WTC11 (cell line): ENCODE results near the gene POLR2A. TPM values are rescaled to one million over a fixed set of nuclear protein-coding genes. Genes with fewer than 3 reads are reported as not detected.

Experiments
- ATAC-seq: fragments of 200-7000 bp; cut with Tn5 transposase; 2 replicates; pipeline ENCODE4 v1.10.0; 2021; ENCODE audit warnings: mild to moderate bottlenecking, moderate library complexity
- CTCF ChIA-PET: fragments of 300-600 bp; sonication (Branson Sonifier 250); formaldehyde crosslinking; loops from one replicate; lab custom pipeline; 2021; ENCODE audit warnings: antibody characterized with exemption; lab: Charles Lee
- POLR2A ChIA-PET: fragments of 350-600 bp; sonication (Branson Sonifier 250); formaldehyde crosslinking; loops from one replicate; lab custom pipeline; 2021; ENCODE audit warnings: antibody characterized with exemption; lab: Charles Lee
- DNase-seq: peaks from one replicate; pipeline ENCODE4 v3.0.0; 2021; ENCODE audit warnings: low spot score
- H3K27ac Mint-ChIP-seq: 2 replicates; pipeline ENCODE4 v1.8.0; 2021; ENCODE audit warnings: mixed read lengths
- H3K27me3 Mint-ChIP-seq: 2 replicates; pipeline ENCODE4 v1.8.0; 2021; ENCODE audit warnings: low read depth, mild to moderate bottlenecking, moderate library complexity, mixed read lengths
- H3K36me3 Mint-ChIP-seq: 2 replicates; pipeline ENCODE4 v1.8.0; 2021; ENCODE audit warnings: mixed read lengths
- H3K4me1 Mint-ChIP-seq: 2 replicates; pipeline ENCODE4 v1.8.0; 2022; ENCODE audit warnings: mixed read lengths
- H3K4me3 Mint-ChIP-seq: 2 replicates; pipeline ENCODE4 v1.8.0; 2021; ENCODE audit warnings: mild to moderate bottlenecking, moderate library complexity, mixed read lengths
- H3K9me3 Mint-ChIP-seq: 2 replicates; pipeline ENCODE4 v1.8.0; 2021; ENCODE audit warnings: mixed read lengths
- ARID4B ChIP-seq: sonication (generic); formaldehyde crosslinking; IDR thresholded peaks from 2 replicates; pipeline ENCODE4 v1.8.0; 2023; ENCODE audit warnings: missing genetic modification reagents, mild to moderate bottlenecking, borderline replicate concordance
- CREB1 ChIP-seq: sonication (generic); formaldehyde crosslinking; IDR thresholded peaks from 2 replicates; pipeline ENCODE4 v1.8.0; 2023; ENCODE audit warnings: mild to moderate bottlenecking, missing genetic modification reagents
- E2F4 ChIP-seq: sonication (generic); formaldehyde crosslinking; IDR thresholded peaks from 2 replicates; pipeline ENCODE4 v1.8.1; 2022; ENCODE audit warnings: low read depth, mild to moderate bottlenecking, moderate library complexity, missing genetic modification reagents, borderline replicate concordance
- IRF2 ChIP-seq: sonication (generic); formaldehyde crosslinking; IDR thresholded peaks from 2 replicates; pipeline ENCODE4 v1.8.0; 2022; ENCODE audit warnings: low read depth, missing genetic modification reagents, borderline replicate concordance
- PRDM15 ChIP-seq: sonication (generic); formaldehyde crosslinking; IDR thresholded peaks from 2 replicates; pipeline ENCODE4 v1.8.0; 2022; ENCODE audit warnings: missing genetic modification reagents
- SMAD3 ChIP-seq: sonication (generic); formaldehyde crosslinking; IDR thresholded peaks from 2 replicates; pipeline ENCODE4 v1.8.0; 2022; ENCODE audit warnings: missing genetic modification reagents, mild to moderate bottlenecking, borderline replicate concordance
- TEAD1 ChIP-seq: sonication (generic); formaldehyde crosslinking; IDR thresholded peaks from 2 replicates; pipeline ENCODE4 v1.8.0; 2022; ENCODE audit warnings: mild to moderate bottlenecking, missing genetic modification reagents
- TEAD4 ChIP-seq: sonication (generic); formaldehyde crosslinking; IDR thresholded peaks from 2 replicates; pipeline ENCODE4 v1.8.0; 2022; ENCODE audit warnings: mild to moderate bottlenecking, missing genetic modification reagents
- ZNF219 ChIP-seq: sonication (generic); formaldehyde crosslinking; IDR thresholded peaks from 2 replicates; pipeline ENCODE4 v1.8.0; 2023; ENCODE audit warnings: missing genetic modification reagents, mild to moderate bottlenecking, borderline replicate concordance
- ZNF281 ChIP-seq: sonication (generic); formaldehyde crosslinking; IDR thresholded peaks from 2 replicates; pipeline ENCODE4 v1.8.0; 2023; ENCODE audit warnings: mild to moderate bottlenecking, missing genetic modification reagents
- ZNF396 ChIP-seq: fragments of 250-450 bp; sonication (Bioruptor Pico); IDR thresholded peaks from 2 replicates; pipeline ENCODE4 v1.8.0; 2021; ENCODE audit warnings: mild to moderate bottlenecking, moderate library complexity, borderline replicate concordance
- total RNA-seq: library from RNA; stranded (reverse); gene quantifications from 3 replicates; pipeline ENCODE4 v1.2.3, GENCODE V29; 2021

POLR2A gene
- total RNA-seq, 1 experiment from 2014 or later = 170 TPM

- ChIA-PET CTCF (interaction anchor here (1.1 to 5.3 kb wide), 7 partner anchors 37 to 122 kb away, joined by 3 to 27 read pairs (median 11); partner anchors contain the start of genes FGF11 and TMEM102), POLR2A (interaction anchor here (0.6 to 2.6 kb wide), 5 partner anchors 32 to 415 kb away, joined by 3 to 13 read pairs (median 5); no protein-coding TSS in a partner anchor)
- peak overlapping the region; percentile 80 for H3K4me3 Mint-ChIP-seq
- DNase-seq = no peak
- H3K36me3 Mint-ChIP-seq = no peaks in the 10 kb centered on the region
- ATAC-seq = no peak
- H3K27ac Mint-ChIP-seq = peak overlapping the region; percentile 66
- peaks cover 48% of the 10 kb centered on the region for H3K4me1 Mint-ChIP-seq
- TF ChIP-seq SMAD3 = no peak
- TF ChIP-seq TEAD1 (CRISPR knock-in tag) = no peak
- no peak for TF ChIP-seq PRDM15
- no peak for TF ChIP-seq IRF2
- TF ChIP-seq ARID4B (CRISPR knock-in tag) = no peak
- TF ChIP-seq CREB1 = no peak
- no peaks in the 10 kb centered on the region for H3K9me3 Mint-ChIP-seq
- H3K27me3 Mint-ChIP-seq = no peaks in the 10 kb centered on the region
Measured at GRCh38 chr17:7477392-7478275, 6.5 kb upstream of the POLR2A start.

GRCh38 chr17:7478276-7479212 is 5.6 kb upstream of the POLR2A start:
- Mint-ChIP-seq H3K36me3 (no peaks in the 10 kb centered on the region), H3K27me3 (no peaks in the 10 kb centered on the region), H3K4me3 (peak overlapping the region; percentile 80), H3K4me1 (peaks cover 55% of the 10 kb centered on the region), H3K27ac (peak overlapping the region; percentile 66), H3K9me3 (no peaks in the 10 kb centered on the region)
- 0 out of 2 replicates have a peak, but pooled peaks have one; percentile 4 for TF ChIP-seq E2F4
- no peak for TF ChIP-seq TEAD4 (CRISPR knock-in tag)
- peak; percentile 40; the same call in 1 of the 2 replicates for TF ChIP-seq ZNF281
- TF ChIP-seq ZNF219 (CRISPR knock-in tag) = no peak
- TF ChIP-seq ZNF396 (CRISPR knock-in tag) = no peak
- CTCF ChIA-PET = interaction anchor here (1.0 to 5.3 kb wide), 7 partner anchors 11 to 82 kb away, joined by 3 to 27 read pairs (median 5); partner anchors contain the start of genes FGF11 and TMEM102
- ATAC-seq (peak; percentile 17), DNase-seq (peak; percentile 51)
- POLR2A ChIA-PET = interaction anchor here (0.6 to 2.6 kb wide), 7 partner anchors 33 to 414 kb away, joined by 3 to 13 read pairs (median 5); partner anchors contain the start of gene CHRNB1
